GM18520 (cell line): ENCODE results near the gene TMEM108.

Source experiments
- ATAC-seq: cut with Tn5 transposase; IDR thresholded peaks from one replicate; pipeline ENCODE4 v1.9.1; 2021; ENCODE audit not compliant: unreplicated experiment

TMEM108 gene

DNA sequence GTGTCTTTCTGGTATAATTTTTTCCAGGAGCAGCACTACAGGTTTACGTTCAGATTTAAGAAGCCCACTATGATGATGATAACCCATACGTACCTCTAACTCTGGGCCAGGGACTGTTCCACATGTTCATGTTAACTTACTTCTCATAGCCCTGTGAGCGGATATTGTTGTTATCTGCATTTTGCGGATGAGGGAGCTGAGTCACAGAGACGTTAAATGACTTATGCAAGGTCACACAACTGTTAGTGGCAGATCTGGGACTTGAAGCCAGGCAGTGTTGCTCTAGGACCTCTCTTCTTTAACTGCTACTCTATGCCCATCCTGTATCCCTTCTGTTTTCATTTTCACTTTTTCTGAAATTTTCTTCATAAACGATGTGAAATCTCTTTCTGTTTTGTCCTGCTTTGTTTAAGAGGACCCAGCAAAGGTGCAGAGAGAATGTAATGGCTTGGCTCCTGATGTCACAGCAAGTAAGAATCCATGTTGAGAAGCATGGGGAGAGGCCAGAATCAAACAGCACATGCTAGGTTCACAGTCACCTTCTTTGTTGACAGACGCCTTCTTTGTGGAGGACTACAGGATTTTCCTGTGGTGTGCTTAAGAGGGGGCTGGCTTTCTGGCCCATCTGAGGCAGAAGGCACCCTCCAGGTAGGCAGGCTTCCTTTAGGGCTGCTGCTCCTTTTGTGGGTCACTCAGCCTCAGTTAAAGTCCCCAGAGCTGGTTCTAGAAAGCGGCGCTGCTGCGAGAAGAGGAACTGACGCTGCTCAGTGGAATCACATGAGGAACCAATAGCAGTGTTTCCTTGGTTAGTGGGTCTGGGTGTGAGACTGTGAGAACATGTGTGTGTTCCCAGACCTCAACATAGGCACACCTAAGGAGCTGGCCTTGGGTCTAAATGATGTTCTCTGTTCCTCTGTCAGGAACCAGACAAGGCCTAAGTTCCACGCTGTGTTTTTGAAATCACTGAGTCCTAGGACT lies 121.6 kb downstream of the TMEM108 start:
- ATAC-seq = peak; percentile 55

DNA sequence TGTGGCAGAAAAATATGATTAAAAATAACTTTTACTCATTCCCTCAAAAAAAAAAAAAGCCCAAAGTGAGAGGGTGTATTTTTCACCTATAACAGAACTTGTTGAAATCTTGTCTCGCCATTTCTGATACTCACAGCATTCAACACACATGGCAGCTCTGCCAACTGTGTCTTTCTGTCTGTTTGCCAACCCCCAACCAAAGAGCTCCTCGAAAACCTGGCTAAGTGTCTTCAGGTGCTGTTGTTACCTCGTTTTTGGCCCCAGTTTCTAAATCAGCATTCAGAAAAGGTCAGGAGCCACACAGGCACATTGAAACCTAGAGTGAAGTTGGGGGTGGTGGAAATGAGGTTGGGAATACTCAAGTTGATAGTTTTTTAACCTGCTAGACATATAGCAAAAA lies 123.5 kb downstream of the TMEM108 start:
- ATAC-seq = no peak

DNA sequence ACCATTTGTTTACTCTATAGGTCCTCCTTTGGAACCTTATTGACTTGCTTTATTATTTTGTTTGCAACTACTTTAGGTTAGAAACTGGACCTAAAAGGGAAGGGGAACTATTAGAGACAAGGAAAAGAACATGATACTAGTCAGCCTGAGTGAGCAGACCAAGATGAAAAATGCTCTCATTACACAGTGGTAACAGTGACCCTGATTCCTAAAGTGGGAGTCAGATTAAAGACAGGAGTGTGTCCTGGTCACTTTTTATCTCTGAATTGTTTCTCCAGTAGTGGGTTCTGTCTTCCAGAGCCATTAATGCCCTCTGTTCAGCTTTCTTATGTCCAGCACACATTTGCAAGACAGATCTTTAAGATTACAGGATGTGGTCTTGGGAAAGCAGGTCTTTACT lies 124.1 kb downstream of the TMEM108 start:
- ATAC-seq = no peak

DNA sequence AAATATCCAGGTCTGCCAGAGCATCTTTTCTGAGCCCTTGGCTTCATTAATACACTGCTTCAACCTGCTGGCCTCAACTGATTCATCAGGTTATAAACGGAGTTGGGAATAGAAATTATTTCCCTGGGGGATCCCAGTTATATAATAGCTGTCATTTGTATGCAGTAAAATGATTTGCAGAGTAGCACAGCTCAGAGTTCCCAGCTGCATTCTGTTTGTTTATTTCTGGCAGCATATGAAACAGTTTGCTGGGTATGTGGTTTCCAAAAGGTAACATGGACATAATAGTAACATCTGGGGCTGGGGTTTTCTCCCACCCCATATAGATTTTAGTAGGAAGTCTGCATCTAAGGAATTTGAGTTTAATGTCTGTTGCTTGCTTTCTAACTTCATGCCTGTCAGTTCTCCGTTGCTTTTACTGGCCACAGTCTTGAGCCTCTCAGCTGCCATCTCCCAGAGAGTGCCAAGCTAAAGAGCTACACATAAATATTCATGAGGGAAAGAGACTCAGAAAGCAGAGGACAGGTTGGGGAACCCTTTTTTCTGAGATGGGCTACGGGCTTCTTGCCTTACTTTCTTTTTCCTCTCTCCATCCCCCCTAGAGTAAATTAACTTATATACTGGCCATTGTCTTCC lies 124.6 kb downstream of the TMEM108 start:
- ATAC-seq = no peak

DNA sequence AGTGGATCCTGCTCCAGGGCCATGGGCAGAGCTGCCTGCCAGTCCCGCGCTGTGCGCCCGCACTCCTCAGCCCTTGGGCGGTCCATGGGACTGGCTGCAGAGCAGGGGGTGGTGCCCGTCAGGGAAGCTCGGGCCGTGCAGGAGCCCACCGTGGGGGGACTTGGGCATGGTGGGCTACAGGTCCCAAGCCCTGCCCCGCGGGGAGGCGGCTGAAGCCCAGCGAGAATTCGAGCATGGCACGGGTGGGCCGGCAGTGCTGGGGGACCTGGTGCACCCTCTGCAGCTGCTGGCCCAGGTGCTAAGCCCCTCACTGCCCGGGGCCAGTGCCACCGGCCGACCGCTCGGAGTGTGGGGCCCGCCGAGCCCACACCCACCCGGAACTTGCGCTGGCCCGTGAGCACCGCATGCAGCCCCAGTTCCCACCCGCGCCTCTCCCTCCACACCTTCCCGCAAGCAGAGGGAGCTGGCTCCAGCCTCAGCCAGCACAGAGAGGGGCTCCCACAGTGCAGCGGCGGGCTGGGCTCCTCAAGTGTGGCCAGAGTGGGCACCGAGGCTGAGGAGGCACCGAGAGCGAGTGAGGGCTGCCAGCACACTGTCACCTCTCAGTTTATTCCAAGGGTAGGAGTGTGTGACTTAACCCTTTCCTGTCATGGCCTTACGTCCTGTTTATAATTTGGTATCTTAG lies 129.3 kb downstream of the TMEM108 start:
- ATAC-seq = no peak

DNA sequence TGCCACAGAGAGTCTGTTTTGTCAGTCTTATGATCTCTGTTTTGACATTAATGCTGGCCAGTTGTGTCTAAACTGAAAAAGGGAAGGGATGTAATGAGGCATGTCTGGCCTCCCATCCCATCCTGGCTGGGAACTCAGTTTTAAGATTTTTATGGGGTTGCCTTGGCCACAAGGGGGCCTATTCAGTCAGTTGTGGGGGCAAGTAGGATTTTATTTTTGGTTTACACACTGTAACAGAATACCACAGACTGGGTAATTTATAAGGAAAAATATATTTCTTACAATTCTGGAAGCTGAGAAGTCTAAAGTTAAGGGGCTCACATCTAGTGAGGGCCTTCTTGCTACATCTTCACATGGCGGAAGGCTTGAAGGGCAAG lies 129.8 kb downstream of the TMEM108 start:
- no peak for ATAC-seq

DNA sequence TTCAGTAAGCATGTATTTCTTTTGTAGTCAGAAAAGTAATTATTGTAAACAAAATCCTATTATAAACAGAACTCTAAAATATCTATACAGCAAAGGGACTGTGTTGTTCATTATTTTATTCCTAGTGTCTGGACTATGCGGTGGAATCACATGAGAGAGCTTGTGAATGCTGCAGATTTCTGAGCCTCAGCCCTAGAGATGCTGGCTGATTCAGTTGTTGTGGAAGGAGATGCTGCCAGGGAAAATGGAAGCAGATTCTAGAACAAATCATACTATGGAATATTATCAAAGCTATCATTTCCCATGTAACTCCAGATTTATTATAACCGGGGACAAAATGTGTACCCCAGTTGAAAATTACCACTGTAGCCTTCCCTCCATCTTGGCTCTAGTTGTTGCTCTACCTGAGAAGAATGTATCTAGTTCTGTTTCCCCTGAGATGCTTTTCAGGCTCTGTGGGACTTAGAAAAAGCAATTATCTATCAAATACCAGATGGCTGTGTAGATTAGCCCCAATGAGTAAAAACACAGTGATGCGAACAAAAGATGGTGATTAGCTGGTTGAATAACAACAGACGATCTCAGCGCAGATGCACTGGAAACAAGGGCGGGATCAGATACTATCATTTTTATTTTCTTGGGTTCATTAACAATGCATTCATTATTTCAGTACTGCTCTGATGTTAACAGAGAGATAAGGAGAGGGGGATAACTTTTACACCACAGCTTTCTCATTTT lies 131.3 kb downstream of the TMEM108 start:
- ATAC-seq = no peak

DNA sequence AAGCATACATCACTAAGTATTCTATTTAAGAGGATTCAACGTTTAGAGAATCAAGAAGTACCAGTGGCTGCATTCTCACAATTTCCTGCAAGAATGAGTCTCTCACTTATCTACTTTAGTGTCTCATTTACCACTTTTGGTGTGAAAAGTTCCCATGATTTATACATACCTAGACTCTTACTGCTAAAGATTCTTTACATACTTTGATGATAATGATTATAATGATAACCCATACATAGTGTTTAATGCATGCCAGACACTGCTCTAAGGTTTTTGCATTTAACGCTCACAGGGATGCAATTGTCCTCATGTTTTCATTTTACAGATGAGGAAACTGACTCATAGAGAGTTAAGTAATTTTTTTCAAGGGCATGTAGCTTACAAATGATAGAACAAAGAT lies 133.6 kb downstream of the TMEM108 start:
- no peak for ATAC-seq

DNA sequence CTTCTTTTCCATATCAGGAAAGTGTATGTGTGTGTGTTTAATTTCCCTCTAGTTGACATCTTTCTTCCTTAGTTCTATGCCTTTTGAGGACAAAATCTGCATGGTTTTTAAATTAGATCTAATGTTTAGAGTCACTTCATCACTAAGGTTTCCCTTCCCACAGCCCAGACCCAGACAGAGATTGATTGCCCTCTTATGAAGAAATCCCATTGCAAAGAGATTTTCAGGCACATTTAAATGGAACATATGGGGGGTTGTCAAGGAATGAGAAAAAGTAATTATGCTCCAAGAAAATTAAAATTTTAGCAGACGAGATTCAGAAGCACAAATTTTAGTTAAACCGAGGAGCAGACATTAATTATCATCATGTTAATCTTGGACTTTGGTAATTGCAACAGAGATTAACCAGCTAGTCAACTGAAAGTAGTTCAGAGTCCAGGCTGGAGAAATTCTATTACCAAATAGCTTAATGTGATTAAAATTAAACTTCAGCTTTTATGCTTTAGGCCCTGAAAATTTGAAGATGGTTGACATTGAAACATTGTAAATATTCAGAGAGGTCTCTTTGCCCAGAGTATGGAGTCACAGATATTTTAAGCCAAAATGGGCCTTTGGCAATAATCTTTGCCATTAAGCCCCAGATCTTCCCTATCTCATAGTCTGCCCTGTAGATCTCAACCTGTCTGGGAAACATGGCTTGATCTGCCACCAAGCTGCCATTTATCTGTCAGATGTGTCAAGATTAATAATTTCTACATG lies 143.4 kb downstream of the TMEM108 start:
- ATAC-seq = no peak

DNA sequence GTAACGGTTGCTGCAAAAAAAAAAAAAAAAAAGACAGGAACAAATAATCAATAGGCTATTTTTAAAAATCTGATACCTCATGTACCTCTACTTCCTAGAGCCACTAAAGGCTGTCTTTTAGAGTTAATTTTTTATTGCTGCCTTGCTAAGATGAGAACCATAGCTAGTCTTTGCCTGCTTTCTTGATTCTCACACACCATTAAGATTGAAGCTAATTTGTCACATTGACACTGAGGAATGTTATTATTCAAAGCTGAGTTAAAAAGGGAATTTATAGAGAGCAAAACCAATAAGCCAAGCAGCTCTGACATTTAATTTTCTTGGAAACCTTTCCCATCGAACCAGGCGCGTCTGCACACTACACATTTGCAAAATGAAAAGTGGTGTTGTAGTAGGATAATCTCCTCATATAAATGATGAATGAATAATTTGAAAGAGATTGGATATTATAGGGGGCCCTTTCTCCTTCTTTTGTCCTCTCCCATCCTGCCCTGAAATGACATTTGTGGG lies 149.7 kb downstream of the TMEM108 start:
- ATAC-seq = no peak

DNA sequence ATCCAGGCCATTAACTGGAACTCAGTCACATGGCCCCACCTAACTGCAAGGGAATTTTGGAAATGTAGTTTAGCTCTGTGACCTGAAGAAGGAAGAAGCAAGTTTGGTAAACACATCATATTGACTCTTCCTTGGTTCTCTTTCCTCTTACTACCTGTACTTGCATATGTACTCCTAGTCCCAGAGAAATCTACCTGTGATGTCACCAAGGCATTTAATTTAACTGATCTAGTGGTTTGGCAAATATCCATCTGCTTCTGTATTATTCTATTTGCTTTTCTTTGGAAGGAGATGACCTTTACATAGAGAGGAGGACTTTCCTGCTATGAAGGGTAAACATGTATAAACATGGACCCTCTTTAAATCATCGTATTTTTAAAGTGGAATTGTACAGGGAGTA lies 150.8 kb downstream of the TMEM108 start:
- no peak for ATAC-seq

DNA sequence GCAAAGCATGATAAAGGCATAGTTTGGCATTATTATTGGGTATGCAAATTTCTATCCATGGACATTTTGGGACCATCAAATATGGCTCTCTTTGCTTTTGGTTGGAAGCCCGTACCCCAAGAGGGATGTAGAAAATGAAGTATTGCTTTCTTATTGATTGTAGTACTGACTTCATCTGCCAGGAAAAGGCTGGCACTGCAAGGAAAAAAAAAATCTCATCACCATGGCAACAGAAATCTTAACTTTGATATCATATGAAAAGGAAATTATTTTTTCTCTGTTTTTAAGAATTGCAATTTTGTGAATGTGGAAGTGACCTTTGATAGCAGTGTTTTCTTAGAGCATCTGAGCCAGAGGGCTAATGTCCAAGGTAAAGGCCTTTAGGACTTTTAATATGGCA lies 151.7 kb downstream of the TMEM108 start:
- no peak for ATAC-seq

DNA sequence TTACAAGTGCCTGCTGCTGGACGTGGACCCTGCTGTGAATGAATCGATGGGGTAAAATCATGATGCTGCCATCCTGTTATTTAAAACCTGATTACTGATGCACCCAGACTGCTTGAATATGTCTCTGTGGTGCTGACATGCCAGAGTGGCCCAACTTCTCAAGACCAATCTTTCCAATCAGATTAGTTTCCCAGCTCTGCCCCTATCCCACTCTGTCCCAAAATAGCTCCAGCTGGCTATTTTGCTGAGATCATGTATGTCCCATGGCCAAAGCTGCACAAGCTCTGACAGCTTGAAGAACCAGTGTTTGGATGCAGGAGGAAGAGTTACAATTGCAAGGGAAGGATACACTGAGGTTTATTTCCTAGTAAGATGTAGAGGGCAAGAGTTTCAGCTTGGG lies 153.6 kb downstream of the TMEM108 start:
- no peak for ATAC-seq

DNA sequence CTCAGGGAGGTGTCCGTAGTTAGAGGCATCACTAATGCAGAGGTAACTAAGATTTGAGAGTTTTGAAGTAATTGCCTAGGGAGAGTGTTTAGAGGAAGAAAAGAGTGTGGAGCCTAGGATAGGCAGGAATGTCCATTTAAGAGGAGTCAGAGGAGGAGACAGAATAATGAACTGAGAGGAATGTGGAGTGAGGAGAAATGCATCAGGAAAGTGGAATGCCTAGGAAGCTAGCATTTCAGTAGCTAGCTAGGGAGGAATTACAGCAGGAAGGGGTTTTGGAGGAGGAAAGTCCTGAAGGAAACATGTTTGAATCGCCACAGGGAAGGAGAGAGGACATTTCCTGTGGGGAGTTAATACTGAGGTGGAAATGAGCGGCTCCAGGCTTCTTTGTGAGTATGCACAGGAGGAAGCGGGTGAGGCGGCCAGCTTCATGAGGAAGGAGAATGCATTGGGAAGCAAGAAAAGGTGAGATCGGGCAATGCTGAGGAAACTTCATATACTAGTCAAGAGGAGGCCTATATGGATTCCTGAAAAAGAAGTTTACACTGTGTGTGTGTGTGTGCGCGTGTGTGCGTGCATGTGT lies 154.3 kb downstream of the TMEM108 start:
- no peak for ATAC-seq

DNA sequence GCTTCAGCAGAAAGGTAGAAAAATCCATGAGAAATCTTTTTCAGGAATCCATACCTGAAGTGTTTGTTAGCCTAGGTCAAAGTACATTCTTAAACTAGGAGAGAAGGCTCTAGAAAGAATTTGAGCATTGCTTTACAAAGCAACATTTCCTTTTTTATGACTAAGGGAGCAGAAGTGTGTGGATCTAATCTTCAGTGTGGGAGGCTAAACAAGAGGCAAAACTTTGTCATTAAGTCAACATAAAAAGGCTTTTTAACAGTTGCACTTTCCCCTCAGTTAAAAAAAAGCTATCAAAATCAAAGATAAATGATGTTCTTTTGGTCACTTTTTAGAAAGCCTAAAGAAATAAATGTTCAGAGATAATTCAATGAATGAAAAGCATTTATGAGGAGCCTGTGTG lies 154.8 kb downstream of the TMEM108 start:
- no peak for ATAC-seq

DNA sequence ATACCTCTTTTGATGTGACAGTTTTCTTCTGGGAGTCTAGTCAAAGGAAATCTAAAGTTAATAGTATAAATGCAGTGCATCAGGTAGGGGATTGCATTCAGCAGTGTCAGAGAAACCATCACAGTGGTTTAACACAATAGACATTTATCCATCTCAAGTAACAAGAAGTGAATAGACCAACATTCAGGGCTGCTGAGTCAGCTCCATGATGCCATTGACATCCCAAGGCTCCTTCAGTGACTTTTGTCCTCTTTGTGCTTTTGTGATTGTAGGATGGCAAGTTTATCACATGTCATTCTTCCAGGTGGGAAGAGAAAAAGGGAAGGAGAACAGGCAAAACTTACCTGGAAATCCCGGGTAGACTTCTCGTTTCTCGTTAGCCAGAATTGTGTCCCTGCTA lies 158.3 kb downstream of the TMEM108 start:
- ATAC-seq = no peak

DNA sequence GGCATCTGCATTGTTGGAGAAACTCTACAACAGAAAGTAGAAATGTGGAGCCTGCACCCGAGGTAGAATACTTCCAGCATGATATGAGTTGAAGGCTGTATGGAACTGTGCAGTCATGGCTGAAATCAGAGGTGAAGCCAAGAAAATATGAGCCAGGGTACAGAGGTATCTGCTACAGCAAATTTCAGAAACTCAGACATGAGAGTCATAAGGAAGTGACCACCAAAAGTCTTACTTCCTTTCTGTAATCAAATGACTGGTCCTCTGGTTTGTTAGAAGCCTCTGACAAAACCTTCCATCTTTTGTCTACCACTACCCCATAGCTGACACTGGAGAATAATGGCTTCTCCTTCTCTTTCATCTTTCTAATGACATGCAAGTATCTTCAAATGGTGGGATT lies 159.4 kb downstream of the TMEM108 start:
- ATAC-seq = no peak

DNA sequence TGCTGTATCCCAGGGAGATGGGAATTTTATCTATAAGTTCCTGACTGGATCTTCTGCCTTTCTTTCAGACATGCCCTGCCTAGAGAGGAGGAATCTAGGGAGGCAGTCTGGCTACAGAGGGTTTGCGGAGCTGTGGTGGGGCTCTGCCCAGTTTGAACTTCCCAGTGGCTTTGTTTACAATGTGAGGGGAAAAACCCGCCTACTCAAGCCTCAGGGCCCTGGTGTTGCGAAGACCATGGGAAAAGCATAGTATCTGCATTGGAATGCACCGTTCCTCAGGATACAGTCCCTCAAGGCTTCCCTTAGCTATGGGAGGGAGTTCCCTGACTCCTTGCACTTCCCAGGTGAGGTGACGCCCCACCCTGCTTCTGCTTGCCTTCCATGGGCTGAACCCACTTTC lies 168.7 kb downstream of the TMEM108 start:
- no peak for ATAC-seq

DNA sequence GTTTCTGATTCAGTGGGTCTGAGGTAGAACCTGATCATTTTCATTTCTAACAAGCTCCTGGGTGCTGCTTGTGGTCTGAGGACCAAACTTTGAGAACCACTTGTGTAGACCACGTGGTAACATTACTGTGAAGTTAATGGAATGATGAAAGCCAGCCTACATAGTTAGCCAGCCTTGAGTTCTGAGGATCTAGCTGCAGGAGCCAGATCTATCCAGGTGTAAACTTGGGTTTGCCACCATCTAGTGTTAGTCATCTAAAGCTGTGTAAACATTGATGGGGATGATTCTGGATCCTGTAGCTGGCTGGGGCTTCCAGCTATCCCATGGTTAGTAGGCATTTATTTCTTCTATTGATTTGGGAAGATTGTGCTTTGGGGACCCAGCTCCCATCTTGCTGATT lies 170.0 kb downstream of the TMEM108 start:
- ATAC-seq = no peak
